LNCAP (cell line): ENCODE measurements around the gene OBSL1.

Experiments
- TF ChIP-seq, protein P1 (sequence below): fragments of 450-650 bp; IDR thresholded peaks from 2 replicates; pipeline ENCODE4 v1.5.1; 2017; ENCODE audit warnings: mild to moderate bottlenecking

OBSL1 gene

DNA sequence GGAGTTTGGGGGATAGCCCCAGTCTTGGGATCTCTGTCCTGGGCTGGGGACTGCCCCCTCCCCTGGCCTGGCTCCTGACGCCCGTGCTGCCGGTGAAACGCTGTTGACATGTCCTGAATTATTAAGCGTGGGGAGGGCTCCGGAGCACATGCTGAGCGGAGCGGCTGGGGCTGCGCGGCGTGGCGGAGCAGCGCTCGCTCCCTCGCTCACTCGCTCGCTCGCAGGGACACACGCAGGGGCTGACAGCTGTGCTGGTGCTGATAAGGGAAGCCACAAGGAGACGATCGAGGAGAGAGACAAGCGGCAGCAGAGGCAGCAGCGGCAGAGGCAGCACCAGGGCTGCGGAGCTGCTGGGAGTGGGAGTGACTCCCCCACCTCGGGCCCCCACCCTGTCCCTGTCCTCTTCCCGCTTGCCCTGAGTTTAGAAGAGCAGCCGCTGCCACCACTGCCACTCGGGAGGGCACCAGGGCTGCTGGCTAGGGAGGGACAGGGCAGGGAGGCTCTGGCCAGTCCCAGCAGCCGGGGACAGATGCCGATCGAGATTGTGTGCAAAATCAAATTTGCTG is 57.1 kb downstream of the OBSL1 start, which contains the start of gene ASIC4:
Gene ASIC4, plus strand, starts transcription at position 287 of the 566 bp plus-strand sequence. Its CDS starts 243 bp downstream, at position 530.
- TF ChIP-seq, protein P1, sequence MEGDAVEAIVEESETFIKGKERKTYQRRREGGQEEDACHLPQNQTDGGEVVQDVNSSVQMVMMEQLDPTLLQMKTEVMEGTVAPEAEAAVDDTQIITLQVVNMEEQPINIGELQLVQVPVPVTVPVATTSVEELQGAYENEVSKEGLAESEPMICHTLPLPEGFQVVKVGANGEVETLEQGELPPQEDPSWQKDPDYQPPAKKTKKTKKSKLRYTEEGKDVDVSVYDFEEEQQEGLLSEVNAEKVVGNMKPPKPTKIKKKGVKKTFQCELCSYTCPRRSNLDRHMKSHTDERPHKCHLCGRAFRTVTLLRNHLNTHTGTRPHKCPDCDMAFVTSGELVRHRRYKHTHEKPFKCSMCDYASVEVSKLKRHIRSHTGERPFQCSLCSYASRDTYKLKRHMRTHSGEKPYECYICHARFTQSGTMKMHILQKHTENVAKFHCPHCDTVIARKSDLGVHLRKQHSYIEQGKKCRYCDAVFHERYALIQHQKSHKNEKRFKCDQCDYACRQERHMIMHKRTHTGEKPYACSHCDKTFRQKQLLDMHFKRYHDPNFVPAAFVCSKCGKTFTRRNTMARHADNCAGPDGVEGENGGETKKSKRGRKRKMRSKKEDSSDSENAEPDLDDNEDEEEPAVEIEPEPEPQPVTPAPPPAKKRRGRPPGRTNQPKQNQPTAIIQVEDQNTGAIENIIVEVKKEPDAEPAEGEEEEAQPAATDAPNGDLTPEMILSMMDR = no peak

DNA sequence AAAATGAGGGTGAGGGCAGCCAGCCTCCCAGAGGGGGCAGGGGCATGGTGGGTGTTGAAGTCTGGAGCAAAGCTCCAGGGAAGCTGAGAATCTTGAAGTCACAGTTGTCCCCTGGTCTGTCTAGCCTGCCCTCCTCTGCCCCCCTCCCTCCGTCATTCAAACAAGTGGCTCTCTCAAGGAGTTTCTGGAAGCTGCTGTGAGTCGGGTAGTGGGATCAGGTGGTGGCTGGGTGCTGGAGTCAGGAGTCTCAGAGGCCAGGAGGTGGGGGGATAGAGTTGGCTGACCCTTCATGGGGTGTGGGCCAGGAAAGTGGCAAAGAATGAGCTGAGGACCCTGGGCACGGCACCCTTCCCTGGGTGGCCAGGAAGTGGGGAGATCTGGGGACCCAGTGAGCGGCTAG is 57.6 kb downstream of the OBSL1 start:
- TF ChIP-seq, protein P1 = no peak

DNA sequence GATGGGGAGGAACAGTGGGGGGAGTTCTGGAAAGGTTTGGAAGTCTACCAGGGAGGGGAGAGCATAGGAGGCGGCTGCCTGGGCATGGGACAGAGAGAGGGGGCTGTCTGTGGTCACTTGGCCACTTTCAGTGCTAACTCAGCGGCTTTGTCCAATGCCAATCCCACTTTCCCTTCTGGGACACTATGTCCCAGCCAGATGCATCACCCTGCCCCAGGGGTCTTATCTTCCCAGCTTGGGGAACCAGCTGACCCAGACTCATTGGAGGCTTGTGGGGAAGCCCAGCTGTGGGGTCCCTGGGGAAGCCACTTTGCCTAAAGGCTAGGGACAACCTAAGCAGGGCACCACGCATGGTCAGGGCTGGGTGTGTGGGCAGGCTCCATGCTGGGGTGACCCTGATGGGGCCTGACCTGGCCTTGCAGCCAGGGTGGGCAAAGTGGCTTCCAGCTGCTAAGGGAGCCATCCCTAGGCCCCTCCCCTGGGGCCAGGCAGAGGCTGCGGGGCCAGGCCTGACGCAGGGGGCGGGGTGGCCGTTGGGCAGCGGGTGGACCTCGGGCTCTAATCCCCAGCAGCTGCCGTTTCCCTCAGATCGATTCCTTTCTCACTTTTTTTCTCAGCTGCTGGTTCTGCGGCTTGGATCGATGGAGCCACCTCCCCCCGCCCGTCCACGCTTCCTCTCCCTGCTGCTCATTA is 58.7 kb downstream of the OBSL1 start:
- TF ChIP-seq, protein P1 = no peak

DNA sequence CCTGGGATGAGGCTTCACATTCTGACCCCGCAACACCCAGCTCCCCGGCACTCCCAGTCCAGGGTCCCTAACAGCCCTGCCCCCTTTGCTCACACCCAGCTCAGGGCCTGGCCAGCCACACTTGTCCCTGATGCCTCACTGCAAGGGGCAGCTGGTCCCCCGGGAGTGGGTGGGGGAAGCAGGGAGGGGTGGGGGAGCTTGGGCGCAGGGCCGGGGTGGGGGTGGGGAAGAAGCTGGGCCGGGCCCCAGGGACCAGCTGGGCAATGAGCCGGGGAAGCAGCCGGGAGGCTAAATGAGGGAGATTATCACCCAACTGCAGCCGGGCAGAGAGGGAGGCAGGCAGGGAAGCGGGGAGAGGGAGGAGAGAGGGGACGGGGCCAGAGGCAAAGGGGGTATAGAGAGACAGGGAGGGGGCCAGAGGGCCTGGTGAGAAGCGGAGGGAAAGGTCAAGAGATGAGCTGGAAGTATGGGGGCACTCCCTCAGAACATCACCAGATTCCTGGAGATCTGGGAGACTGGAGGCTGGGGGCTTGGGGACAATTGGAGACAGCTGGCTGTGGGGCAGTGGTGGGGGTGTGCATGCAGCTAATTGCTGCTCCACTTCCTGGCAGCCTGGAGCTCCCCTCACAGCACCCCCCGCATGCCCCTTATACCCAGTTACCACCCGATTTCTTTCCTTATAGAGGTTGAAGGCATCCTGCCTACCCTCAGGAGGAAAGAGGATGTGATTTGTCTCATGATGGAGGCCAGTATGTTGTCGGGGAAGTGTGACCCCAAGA is 59.6 kb downstream of the OBSL1 start:
- TF ChIP-seq, protein P1 = no peak

DNA sequence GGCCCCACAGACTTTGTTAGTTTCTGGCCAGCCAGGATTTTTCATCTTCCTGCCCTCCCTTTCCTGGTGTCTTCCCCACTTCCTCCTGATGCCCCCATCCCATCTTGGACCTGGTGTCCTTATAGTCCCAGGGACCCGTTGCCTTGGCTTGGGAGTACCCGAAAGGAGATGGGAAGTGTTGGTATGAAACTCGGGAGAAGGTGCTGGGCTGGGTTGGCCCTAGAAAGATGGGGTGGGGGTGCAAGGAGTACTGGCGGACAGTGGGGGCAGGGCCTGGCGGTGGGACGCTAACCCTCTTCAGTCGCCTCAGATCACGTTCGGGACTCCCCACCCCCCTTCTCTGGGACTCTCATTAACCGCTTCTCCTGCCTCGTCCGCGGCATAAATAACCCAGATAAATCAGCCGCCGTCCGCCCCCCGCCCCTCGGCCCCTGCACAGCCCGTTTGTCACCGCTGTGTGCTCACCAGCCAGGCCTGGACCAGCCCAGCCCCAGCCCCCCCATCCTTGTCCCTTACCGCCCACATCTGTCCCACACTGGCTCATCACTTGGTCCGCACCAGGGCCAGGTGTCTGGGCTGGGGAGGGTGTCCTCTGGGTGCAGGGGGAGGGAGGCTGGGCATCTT is 60.7 kb downstream of the OBSL1 start:
- TF ChIP-seq, protein P1 = no peak

DNA sequence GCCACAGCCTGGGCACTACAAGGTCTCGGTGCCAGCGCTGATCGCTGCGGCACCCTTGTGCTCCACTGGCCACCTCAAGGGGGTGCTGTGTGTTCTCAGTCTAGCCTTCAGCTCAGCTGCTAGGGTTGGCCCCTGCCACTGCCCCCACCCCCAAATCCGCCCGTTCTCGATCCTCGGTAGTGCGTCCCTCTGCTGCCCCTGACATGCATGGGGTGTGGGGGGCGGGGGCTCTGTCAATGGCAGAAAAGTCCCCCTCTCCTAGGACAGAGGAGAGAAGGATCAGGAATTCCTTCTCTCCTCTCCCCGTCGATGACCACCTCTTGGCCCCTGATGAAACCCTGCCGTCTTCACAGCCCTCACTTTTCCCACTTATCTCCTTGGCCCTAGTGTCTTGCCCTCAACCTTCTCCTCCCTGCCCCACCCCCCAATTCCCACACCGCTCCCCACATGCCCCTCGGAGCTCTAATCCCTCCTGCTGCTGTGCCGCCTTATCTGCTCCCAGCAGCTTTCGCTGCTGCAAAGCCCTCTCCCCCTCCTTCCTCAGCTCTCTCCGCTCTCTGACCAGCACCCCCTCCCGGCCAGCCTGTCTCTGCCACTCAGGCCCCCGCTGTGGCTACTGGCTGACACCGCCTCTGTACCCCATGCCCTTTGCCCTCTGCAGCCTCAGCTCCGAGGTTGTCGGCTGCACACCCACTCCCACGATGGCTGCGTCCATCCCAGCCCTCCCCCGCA is 61.4 kb downstream of the OBSL1 start:
- TF ChIP-seq, protein P1 = peak; percentile 72
